ENCODE measurements around the gene PLEKHH1. TPM values are rescaled to one million over a fixed set of nuclear protein-coding genes. Genes with fewer than 3 reads are reported as not detected.

The PLEKHH1 gene
- total RNA-seq, 4 donors from 2014 or later: 10.5 to 23.1 (median 17.2) TPM

DNA sequence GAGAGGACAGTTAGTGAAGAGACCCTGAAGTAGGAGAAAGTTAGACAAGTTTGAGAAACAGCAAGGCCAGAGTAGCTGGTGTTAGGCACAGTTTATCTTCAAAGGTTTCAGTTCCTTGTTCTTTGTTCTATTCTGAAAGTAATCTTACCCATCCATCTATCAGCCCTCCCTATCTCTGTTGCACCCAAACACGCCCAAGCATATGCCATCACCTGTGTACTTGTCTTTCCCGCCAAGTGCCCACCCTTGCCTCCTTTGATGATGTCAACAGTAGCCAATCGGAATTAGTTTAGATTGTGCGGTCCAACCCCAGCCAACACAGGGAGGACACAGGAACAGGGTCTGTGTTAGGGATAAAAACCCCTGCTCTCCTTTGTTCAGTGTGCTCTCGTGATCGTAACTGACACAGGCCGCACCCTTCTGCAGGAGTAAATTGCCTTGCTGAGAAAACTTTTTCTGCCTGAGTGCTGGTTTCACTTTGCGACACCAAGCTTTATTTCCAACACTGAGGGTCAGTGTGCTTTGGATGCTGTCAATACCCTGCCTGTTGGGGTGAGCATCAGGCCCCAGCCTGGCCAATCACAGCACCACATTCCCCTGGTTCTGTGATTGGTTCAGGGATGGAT lies 39.9 kb upstream of the PLEKHH1 start:
- 93 to 94% methylated on average over 8 of the region's 8 CpGs for WGBS, 2 donors
- H3K4me3 ChIP-seq (ENCODE audit: low read depth, poor library complexity, severe bottlenecking): no peak overlapping the region
- no peak for DNase-seq (ENCODE audit: low spot score in 2 of 2)
- intact Hi-C loops (cut with DNase I; ENCODE audit: low total_unique reads): no loop called here
- no peak for TF ChIP-seq POLR2A (IDR thresholded peaks at IDR 0.05)
- TF ChIP-seq, protein P1, sequence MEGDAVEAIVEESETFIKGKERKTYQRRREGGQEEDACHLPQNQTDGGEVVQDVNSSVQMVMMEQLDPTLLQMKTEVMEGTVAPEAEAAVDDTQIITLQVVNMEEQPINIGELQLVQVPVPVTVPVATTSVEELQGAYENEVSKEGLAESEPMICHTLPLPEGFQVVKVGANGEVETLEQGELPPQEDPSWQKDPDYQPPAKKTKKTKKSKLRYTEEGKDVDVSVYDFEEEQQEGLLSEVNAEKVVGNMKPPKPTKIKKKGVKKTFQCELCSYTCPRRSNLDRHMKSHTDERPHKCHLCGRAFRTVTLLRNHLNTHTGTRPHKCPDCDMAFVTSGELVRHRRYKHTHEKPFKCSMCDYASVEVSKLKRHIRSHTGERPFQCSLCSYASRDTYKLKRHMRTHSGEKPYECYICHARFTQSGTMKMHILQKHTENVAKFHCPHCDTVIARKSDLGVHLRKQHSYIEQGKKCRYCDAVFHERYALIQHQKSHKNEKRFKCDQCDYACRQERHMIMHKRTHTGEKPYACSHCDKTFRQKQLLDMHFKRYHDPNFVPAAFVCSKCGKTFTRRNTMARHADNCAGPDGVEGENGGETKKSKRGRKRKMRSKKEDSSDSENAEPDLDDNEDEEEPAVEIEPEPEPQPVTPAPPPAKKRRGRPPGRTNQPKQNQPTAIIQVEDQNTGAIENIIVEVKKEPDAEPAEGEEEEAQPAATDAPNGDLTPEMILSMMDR (IDR thresholded peaks at IDR 0.05): no peak

DNA sequence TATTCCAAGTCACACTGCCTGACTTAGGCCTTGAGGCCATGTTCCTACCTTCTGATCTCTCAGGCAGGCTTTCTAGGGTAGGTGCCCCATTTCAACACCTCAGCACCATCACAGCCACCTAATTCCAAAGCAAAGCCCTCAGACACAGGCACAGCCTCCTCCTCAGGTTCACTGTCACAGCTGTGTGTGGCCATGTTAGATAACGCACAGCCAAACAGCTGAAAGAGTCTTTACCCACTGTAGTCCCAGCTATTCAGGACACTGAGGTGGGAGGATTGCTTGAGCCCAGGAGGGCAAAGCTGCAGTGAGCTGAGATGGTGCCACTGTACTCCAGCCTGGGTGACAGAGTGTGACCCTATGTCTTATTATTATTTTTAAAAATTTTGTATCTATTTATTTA lies 37.3 kb upstream of the PLEKHH1 start:
- DNase-seq (ENCODE audit: low spot score in 2 of 2): no peak
- TF ChIP-seq POLR2A (IDR thresholded peaks at IDR 0.05): no peak
- TF ChIP-seq, protein P1 (IDR thresholded peaks at IDR 0.05): no peak
- intact Hi-C loops (cut with DNase I; ENCODE audit: low total_unique reads): no loop called here
- 100% methylated on average over 1 of the region's 1 CpG for WGBS, 2 donors
- no peak overlapping the region for H3K4me3 ChIP-seq (ENCODE audit: low read depth, poor library complexity, severe bottlenecking)

DNA sequence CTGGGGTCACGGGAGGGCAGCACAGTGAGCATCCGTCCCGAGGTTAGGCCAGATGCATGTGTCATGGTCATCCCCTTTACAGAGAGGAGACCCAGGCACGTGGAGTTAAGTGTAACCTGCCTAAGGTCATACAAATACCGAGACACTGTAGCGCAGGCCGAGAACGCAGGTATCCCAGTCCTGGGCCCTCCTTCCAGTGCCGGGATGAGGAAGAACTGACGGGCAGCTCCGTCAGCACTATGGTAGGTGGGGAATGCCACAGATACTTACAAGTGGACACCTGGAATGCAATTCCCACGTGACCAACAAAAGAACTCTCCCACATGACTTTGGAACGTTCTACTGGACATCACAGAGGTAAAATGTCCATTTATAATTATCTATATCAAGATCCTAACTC lies 35.9 kb upstream of the PLEKHH1 start:
- WGBS, 2 donors: 82 to 90% methylated on average over 13 of the region's 13 CpGs
- intact Hi-C loops (cut with DNase I; ENCODE audit: low total_unique reads): no loop called here
- H3K4me3 ChIP-seq (ENCODE audit: low read depth, poor library complexity, severe bottlenecking): no peak overlapping the region
- no peak for DNase-seq (ENCODE audit: low spot score in 2 of 2)
- no peak for TF ChIP-seq POLR2A (IDR thresholded peaks at IDR 0.05)
- TF ChIP-seq, protein P1 (IDR thresholded peaks at IDR 0.05): no peak

DNA sequence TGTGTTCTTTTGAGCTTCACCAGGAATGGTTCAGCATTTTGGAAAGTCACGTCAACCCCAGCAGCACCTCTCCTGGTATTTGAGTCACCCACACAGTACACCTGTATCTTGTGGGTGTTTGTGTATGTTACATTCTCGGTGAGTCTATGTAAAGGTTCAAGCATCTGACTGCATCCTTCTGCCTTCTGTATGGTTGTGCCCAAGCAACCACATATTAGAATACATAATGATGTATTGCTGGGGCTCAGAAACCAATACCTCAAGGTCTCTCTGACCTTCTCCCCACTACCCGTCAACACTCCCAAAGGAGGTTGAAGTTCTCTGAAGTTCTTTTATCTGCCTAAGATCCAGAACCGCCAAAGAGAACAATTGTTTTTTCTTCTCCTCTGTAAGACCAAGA lies 35.4 kb upstream of the PLEKHH1 start:
- intact Hi-C loops (cut with DNase I; ENCODE audit: low total_unique reads): no loop called here
- H3K4me3 ChIP-seq (ENCODE audit: low read depth, poor library complexity, severe bottlenecking): no peak overlapping the region
- DNase-seq (ENCODE audit: low spot score in 2 of 2): no peak
- no peak for TF ChIP-seq POLR2A (IDR thresholded peaks at IDR 0.05)
- TF ChIP-seq, protein P1 (IDR thresholded peaks at IDR 0.05): no peak
- 77 to 88% methylated on average over 4 of the region's 4 CpGs for WGBS, 2 donors

DNA sequence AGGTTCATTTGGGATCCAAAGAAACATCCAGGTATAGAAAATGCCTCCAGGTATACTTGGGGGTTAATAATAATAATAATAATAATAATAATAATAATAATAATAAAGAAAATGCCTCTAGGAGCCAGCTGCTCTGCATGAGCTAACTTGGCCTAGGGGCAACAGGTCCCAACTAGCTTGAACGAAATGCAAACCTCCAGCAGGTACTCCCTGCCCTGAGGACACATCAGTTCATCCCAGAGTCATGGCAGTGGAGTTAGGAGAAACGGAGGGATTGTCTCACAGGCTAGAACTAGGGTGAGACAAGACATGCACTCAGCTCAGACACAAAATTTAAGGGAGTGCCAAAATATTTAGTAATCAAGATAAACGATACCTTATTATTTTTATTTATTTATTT lies 32.1 kb upstream of the PLEKHH1 start:
- TF ChIP-seq POLR2A (IDR thresholded peaks at IDR 0.05): no peak
- TF ChIP-seq, protein P1 (IDR thresholded peaks at IDR 0.05): no peak
- intact Hi-C loops (cut with DNase I; ENCODE audit: low total_unique reads): no loop called here
- 49 to 54% methylated on average over 3 of the region's 3 CpGs for WGBS, 2 donors
- H3K4me3 ChIP-seq (ENCODE audit: low read depth, poor library complexity, severe bottlenecking): no peak overlapping the region
- no peak for DNase-seq (ENCODE audit: low spot score in 2 of 2)

DNA sequence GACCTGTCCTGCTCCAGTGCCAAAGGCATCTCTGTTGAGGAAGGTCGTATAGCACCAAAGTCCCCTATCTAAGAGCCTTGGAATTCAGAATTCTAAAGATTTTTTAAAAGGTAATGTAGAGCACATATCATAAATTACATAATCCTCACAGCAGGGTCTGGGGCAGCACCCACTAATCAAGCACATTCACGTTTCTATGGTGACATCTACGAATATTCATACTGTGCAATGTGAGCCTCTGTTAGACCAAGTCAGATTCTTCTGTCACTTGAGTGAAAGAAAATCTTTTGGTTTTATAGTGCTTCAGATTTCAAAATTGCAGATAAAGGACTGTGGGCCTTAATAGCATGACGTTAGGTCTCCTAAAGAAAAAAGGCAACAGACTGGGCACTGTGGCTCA lies 31.4 kb upstream of the PLEKHH1 start:
- no peak overlapping the region for H3K4me3 ChIP-seq (ENCODE audit: low read depth, poor library complexity, severe bottlenecking)
- intact Hi-C loops (cut with DNase I; ENCODE audit: low total_unique reads): no loop called here
- no peak for TF ChIP-seq POLR2A (IDR thresholded peaks at IDR 0.05)
- TF ChIP-seq, protein P1 (IDR thresholded peaks at IDR 0.05): no peak
- no peak for DNase-seq (ENCODE audit: low spot score in 2 of 2)
- WGBS, 2 donors: 68 to 73% methylated on average over 4 of the region's 4 CpGs
